ENCODE results near the gene ALDH3A1.
A peak's percentile ranks its signal among the peaks of the same experiment; 100 is the strongest.
"Not testable (repeated sequence)": the region's sequence is repeated elsewhere in the genome, so short reads cannot be mapped to it uniquely, and the experiment has no call there.

ALDH3A1 gene

DNA sequence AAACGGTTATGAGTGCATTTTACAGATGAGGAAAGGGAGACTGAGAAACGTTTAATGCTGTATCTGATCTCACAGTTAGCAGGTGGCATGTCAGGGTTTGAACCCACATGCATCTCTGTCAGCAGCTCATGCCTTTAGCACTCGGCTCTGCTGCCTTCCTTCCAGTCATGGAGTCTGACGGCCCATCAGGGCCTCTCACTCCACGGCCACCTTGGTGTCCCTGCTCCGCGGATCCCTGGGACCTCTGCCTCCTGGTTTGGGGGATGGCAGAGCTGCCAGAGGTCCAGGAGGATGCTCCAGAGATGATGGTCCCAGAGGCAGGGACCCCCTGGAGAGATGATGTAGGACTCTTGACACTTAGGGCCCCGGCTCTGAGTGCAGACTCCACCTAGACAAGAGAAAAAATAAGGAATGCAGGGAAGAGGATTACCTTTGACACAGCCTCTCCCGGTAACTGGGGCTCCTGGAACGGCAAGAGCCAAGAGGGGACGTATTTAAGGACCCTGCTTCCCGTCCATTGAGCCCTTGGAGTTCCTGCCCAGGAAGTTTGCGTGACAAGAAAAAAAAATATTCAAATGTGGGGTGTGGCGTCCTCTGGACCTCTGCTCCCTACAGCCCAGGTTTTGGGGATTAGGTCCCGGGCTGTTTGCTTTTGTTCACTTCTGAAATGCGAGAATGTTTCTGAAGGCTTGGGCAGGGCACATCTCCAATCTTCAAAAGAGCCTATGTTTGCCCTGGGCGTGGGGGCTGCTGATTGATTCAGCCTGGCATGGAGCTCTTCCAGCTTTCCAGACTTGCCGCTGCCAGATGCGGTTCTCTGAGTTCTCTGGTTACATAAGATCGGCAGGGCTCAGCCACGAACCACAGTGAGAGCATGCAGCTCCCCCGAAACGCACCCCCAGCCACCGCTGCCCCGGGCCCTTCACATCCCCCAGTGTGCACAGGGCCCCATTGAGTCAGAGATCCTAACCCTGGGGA lies at the start of gene ALDH3A1:
Gene ALDH3A1 (minus strand): TSS at position 470 of the 978 bp plus-strand sequence. CDS start 3,169 bp downstream, outside the sequence.
- no peak for DNase-seq

DNA sequence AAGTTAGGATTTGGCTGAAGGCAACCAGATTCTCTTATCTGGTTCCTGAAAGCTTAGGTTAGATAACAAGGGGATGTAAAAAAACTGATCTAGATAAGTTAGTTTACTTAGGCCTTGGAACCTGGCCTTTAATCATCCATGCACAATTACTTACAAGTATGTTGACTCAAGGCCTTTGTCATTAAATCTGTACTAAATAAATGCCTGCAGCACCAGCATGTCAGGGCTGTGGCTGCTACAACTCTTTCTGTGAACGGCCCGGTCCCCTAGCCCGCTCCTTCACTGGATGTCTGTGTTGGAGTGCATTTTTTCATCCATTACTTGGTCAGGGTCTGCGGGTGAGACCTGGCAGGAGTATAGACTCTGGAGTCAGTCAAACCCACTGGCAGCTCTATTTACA lies 48.4 kb upstream of the ALDH3A1 start:
- no peak for DNase-seq

DNA sequence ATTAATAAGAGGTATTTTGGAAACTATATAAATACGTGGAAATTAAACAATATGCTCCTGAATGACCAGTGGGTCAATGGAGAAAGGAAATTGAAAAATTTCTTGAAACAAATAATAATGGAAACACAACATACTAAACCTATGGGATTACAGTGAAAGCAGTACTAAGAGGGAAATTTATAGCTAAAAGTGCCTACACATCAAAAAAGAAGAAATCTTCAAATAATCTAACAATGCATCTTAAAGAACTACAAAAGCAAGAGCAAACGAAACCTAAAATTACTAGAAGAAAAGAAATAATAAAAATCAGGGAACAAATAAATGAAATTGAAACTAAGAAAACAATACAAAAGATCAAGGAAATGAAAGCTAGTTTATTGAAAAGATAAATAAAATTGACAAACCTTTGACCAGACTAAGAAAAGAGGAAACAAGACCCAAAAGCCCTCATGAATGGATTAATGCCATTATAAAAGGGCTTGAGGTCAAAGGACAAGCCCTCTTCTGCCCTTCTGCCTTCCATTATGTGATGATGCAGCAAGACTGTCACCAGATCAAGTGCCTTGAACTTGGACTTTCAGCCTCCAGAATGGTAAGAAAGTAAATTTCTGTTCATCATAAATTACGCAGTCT lies 43.9 kb upstream of the ALDH3A1 start:
- no peak for DNase-seq

DNA sequence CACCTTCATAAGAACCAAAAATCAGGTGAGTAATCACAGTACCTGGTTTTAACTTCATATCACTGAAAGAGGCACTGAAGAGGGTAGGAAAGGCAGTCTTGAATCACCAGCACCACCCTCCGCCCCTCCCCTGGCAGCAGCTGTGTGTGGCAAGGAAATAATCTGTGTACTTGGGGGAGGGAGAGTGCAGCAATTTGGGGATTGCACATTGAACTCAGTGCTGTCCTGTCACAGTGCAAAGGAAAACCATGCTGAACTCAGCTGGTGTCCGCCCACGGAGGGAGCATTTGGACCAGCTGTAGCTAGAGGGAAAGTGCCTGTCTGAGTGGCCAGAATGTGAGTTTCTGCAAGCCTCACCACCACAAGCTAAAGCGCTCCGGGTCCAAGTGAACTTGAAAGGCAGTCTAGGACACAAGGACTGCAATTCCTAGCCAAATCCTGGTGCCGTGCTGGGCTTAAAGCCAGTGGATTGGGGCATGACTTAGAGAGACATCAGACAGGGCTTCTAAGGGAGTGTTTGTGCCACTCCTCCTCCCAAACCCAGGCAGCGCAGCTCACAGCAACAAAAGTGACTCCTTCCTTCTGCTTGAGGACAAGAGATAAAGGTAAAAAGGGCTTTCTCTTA lies 39.7 kb upstream of the ALDH3A1 start:
- DNase-seq, result peak; percentile 50

DNA sequence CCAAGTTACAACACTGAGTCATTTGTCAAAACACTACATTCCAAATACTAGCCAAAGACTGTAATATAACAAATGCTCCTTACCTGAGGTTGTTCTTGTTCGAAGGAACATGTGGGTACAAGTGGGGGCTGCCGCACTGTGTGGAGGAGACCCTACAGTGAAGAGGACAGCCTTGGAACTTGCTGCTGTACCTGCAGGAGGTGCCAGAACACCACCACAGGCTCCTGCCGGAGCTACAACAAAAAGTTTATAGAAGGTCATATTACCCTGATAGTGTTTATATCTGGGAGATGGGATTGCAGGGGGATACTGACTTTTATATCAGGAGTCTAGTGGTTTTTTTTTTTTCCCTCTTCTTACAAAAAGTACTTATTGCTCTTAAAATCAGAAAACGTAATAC lies 37.8 kb upstream of the ALDH3A1 start:
- no peak for DNase-seq

DNA sequence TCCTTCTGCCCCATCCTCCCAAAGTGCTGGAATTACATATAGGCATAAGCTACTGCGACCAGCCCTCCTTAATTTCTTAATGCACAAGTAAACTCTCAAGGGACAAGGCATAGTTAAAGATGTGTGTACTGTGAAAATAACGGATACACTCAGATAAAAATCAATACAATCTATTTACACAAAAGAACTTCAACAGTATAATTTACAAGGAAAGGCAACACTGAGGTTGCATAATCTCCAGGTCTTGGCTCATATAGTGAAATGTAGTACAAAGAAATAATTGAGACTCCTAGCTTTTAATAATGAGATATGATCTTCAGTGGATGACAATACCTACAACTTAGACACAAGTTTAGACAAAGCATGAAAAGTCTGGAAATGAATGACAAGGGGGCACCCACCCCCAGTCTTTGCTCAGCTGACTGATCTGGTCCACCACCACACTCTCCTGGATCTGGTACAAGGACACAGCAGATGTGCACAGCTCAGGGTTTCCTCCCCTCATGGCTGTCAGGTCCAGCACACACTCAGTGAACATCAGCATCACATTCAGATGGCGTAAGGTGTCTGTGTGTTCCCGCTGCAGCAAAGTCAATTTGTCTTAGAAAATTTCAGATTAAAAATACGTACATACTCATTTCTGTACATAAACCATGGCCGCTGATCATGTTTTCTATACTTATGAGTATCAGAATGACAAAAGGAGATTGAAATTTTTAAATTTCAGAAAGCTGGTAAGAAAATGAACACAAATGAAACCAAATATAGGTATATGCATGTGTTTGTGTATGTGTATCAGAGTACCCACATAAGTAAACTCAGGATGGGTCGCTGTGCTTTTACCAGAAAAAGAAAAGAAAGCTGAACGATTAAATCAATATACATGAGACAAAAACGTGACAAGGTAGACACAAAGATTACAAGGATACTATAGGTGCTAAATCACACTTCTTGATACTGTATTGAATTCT lies 33.7 kb upstream of the ALDH3A1 start:
- DNase-seq, result no peak

DNA sequence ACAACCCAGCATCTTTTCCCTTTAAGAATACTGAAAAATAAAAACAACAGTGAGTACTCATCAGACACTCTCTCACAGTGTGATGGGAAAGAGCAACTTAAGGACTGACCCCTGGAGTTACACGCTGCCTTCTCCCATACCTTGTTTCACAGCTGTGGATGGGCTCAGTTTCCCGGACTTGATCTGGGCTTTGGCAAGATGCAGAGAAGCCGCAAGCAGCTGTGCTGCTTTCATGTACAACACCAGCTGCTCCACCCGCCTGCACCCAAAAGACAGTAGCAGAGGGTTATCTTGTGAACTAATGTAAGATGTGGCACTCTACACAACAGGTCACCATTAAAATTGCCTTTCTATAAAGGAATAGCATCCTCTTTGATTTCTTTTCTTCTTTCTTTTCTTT lies 32.7 kb upstream of the ALDH3A1 start:
- DNase-seq, result no peak

DNA sequence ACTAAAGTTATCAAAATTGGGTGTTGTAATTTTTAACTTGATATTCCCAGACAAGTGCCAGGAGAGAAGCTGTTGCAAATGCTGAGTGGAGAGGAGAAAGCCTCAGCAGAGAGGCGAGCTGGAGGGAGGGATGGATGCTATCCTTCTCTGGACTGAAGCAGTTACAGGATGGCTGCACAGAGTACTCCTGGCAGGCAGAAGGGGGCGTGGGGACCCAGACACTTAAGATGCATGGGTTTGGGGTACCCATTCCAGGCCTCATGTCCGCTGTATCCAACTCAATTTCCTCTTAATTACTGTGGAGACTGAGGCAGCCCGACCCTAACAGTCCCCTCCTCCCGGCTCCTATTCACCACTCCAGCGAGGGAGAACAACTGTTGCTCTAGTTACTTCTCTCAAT lies 25.4 kb upstream of the ALDH3A1 start:
- no peak for DNase-seq

DNA sequence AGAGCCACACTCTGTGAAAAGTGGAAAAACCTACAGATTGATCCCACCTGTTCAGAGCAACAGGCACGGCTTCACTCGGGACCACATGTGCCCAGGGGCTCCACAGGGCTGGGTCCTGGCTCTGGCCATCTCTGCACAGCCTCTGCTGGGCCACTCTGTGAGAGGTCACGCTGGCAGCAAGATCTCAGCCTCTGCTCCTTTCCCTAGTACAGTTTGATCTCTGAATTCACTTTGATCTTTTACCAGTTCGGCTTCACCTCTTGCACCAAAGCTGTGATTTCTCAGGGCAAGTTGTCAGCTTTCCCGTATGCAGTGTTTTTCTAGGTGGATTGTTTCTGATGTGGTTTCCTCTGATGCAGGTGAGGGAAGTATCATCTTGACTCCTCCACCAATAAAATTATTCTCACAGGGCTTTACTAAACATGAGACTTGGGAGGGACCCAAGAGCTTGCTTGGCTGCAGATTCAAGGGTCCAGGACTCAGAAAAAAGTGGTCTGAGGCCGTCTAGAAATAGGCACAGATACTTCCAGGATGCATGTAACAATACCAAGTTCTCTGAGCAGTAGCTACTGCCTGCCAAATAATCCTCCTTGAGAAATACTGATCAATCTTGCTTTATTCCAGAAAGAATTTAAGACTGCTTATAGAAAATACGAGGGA lies 24.0 kb upstream of the ALDH3A1 start:
- DNase-seq, result no peak

DNA sequence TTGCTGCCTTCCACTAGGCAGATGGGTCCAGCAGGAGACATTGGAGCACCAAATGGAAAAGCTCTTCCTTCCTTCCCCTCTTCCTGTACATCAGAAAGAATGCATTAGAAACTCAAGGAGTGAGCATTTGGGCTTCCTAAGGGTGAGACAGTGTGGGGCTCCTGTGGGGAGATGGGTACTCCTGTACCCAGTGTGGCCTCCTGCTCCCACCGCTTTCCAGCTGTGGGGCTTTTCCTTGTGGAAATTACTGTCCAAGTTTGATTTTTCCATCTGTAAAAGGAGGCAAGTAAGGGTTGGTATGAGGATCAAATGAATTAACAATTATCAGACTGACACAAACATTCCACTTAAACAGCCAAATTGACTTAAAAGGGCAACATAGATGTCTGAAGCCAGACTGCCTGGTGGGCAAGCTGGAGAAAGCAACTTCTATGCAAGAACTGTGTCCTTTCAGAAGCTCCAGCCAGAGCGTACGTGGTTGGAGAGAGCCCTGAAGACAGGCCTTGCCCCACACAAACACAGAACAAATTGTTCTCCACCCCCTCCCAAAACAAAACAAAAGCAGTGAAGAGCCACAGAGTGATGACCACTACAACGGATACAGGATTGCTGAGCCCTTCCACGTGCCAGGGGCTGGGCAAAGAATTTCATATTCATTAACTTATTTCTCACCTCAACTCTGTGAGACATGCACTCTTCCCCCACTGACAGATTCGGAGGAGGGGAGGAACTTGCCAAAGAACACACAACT lies 23.1 kb upstream of the ALDH3A1 start:
- DNase-seq, result no peak

DNA sequence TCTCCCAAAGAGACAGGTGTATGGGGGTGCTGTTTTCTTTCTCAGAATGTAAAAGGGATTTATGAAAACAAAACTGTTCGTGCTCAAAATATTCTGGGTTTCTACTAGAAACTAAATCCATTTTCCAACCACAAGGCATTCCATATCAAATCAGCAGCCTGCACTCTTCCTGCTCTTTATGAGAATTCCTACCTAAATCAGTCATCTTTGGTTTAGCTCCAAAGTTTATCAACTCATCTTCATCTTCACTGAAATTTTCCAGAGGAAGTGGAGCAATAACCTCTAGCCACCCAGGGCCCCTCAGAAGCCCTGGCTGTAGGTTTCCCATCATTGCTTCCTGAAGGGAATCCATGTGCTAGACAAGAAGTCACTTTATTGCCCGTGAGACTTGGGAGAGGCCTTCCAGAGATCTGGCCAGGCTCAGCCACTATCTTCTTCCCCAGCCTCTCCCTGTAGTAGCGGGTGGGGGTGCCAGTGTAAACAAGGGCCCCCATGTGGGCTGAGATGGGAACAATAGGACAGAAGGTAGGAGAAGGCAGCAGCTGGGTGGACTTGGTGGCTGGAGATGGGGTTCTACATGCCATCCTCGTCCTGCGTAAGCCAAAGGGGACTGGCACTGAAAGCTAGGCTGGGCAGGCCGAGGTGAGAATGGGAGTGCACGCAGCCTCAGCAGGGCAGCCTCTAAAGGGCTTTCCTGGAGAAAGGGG lies 22.0 kb upstream of the ALDH3A1 start:
- no peak for DNase-seq

DNA sequence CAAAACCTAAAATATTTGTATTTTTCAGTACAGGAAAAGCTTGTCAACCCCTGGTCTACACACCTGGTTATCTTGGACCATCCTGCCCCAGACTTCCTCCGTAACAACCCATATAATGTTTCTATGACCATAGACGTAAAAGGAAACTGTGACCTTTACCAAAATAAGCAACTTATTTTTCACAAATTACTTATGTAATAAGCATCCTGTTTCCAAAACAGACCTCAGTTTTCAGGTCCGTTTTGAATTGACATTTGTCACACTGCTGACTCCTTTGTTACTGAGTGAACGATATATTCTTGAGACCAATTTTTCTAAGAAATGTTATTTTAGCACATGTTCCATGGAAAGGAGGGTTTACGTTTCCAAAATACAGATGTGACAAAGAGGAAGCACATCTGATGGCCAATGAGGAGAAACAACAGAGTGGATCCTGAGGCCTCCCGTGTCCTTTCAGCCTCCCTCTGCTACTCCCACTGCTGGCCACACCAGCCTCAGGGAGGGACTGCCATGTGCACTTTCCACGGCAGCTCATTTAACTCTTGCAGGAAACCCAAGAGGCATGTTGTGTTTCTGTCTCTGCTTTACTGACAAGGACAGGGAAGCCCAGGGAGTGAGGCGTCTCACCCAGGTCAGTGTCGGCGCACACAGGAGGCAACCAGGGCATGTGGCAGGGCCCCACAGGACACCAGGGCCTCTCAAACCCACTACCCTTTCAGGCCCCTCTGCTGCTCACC lies 20.1 kb upstream of the ALDH3A1 start:
- no peak for DNase-seq

DNA sequence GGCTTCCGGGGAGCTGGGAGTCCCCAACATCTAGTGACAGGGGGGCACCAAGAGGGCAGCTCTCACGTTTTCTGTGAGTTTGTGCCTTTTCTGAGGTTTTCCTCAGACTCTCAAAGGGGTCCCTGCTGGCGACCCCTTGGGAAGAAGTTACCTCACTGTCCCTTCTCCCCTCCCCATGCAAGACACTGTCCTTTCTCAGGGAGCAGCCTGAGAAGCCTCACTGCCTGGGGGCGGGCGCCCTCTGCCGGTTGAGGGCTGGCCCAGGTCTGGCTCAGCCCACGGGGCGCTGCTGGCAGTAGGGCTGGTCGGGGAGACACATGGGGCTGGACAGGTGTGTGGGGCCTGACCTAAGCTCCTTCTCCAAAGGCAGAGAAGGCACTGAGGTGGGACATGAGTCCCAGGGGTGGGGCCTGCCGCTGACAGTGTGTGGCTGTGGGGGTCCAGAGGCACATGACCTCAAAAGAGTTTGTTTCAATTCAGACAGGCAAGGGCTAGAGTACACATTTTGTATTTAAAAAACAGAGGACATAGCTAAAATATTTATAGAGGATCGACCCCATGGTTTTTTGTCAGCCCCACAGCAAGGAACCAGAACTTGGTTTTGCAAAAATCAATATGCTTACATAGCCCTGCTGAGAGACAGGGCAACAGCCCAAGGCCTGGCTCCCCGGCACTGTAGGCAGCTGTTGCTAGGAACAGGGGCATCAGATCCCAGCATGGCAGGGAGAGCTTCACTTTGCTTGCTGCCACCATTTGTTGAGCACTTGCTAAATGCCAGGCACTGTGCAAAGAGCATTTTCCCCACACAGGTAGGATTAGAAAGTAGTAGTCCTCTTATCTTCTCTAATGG lies 18.5 kb upstream of the ALDH3A1 start:
- peak; percentile 87 for DNase-seq

DNA sequence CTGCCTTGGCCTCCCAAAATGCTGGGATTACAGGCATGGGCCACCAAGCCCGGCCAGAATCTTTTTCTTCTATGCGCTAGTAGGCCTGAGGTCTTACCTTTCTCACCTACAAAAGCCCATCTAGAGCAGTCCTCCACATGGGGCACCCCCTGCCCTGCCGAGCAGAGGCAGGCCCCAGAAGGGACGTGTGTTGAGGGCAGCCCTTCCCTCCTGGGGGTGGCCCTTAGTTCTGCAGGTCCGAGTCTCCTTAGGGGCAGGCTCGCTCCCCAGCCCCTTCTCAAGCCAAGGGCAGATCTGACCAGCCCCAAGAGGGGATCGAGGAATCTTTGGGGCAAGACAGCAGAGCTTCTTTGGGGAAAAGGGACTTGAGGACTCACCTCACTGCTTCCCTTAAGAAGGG lies 17.9 kb upstream of the ALDH3A1 start:
- no peak for DNase-seq

DNA sequence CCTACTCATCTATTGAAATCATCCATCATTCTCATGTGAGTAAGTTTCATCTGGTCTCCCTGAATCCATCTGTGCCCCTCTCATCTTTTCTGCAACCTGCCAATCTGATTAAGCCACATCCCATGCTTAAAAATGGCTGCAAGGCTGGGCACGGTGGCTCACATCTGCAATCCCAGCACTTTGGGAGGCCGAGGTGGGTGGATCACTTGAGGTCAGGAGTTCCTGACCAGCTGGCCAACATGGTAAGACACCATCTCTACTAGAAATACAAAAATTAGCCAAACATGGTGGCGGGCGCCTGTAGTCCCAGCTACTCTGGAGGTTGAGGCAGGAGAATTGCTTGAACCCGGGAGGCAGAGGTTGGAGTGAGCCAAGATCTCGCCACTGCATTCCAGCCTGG lies 15.9 kb upstream of the ALDH3A1 start:
- DNase-seq, result not testable (repeated sequence)

DNA sequence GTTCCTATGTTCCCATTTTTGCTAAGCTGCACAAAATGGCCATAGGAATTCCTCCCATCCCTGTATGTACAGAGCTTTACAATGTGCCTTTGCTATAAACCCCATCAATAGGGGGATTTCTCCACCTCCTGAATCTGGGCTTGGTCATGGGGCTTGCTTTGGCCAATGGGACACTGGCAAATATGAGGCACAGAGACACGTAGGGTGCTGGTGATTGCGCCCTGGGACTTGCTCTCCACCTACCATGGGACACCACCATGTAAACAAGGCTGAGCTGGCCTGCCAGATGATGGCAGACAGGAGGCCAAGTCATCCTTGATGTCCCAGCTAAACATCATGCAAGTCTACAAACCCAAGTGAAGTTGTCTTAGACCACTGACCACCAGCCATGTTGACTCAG lies 15.3 kb upstream of the ALDH3A1 start:
- DNase-seq, result no peak

DNA sequence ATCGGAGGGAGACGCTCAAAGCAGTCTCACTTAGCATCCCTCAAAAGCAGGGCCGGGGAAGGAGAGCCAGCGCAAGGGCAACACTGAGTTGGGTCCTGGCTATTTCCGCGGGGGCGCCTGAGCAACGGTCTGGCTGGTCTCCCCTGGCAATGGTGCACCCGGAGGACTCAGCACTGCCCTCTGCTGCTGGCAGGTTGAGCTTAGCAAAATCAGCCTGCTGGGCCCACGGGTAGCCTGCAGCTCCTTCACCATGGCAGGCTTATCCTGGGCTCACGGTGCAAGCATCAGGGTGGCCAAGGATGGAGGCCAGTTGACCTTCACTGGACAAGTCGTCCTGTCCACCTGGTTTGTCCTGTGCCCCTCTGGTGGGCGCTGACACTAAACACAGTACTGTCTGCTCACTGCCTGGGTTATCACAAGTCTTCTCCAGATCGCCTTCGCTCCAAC lies 14.4 kb upstream of the ALDH3A1 start:
- DNase-seq, result peak; percentile 71

DNA sequence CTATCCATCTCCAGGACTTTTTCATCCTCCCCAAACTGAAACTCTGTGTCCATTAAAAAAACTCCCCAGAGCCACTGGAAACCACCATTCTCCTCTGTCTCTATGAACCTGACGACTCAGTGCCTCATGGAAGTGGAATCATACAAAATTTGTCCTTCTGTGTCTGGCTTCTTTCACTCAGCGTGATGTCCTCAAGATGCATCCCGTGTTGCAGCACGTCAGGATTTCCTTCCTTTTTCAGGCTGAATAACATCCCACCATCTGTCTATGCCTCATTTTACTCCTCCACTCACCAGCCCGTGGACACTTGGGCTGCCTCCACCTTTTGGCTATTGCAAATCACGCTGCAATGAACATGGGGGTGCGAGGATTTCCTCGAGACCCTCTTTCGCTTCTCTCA lies 12.6 kb upstream of the ALDH3A1 start:
- DNase-seq, result no peak
